NCI-H2227 (cell line): ENCODE measurements around the gene PDGFC.
"Not testable (repeated sequence)": the region's sequence is repeated elsewhere in the genome, so short reads cannot be mapped to it uniquely, and the experiment has no call there.

Experiments used
- DNase-seq: peaks from one replicate; lab custom pipeline; 2025; ENCODE audit not compliant: unreplicated experiment; lab: John Stamatoyannopoulos, UW

Gene PDGFC

DNA sequence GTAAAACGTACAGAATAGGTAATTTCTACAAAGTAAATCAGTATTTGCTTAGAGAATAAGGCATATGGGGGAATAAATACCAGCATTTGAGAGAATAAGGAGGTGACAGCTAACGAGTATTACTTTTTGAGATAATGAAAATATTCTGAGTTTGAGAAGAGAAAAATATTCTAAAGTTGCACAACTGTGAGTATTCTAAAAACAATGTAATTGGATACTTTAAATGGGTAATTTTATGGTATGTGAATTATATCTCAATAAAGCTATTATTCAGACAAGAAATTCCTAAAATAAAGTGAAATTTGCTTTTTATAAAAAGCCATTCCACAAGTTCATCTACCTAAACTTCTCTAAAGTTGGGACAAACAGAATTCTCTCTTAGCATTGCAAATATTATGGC lies 62.6 kb downstream of the PDGFC start:
- DNase-seq: no peak

DNA sequence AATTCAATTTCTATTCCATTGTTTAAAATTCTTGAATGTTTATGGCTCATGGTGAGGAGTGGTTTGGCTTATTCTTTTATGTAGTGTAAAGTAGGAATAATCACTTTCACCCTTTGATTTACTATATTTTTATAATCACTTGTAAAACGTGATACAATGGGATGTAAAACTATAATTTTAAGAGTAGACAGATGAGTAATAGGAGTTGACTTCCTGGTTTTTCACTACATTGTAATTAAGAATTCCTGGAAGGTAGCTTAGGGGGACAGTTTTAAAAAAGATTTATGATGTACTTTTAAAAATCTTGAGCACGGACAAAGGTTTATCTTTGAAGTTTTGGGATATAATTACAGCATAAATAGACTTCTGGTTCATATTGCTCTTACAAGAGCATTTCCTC lies 65.3 kb downstream of the PDGFC start:
- no peak for DNase-seq

GRCh38 chr4:156901871-156902270 lies 69.7 kb downstream of the PDGFC start:
- DNase-seq: no peak

DNA sequence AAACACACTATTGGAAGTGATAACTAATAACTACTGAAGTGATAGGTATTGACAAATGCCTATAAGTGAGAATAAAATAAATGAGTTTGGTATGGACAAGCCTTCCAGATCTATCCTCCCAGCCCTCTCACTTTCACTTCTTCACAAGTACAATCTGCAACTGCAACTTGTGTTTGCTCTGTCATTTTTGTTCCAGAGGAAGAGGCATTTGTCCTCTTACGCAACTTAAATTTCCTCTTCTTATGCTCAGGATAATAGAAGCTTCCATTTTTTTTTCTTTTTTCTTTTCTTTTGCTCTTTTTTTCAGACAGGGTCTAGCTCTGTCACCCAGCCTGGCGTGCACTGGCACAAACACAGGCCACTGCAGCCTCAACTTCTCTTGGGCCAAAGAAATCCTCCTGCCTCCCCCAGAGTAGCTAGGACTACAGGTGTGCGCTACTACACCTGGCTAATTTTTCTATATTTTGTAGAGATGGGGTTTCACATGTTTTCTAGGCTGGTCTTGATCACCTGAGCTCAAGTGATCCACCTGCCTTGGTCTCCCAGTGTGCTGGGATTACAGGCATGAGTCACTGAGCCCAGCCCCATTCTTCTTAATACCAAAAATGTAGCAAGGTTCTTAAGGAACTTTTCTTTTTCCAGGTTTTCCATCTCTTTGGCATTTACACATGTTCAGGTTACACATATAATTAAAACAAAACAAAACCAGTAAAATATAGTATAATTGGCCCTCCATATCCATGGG lies 73.1 kb downstream of the PDGFC start:
- no peak for DNase-seq

GRCh38 chr4:156896527-156896926 lies 75.1 kb downstream of the PDGFC start:
- DNase-seq: no peak

- no peak for DNase-seq
These were observed 77.4 kb downstream of the PDGFC start for GRCh38 chr4:156894234-156894633.

DNA sequence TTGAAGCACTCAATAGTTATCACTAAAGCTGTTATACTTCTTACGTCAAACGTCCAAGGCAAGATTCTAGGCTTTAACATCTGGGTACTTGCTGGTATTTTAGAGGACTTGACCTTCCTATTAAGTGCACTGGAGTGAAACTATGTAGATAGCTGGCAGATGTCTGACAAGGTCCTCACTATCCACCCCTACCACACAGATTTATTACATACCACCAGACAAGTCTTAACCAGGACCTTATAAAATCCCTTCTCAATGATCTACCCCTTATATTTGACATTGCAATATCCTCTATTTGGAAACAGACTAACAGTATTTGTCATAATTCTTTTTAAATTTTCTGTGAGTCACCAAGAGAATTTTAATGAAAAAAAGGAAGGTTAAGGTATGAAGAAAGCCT lies 78.8 kb downstream of the PDGFC start:
- DNase-seq: no peak

- no peak for DNase-seq
These were observed 81.7 kb downstream of the PDGFC start for GRCh38 chr4:156889616-156890594.

- no peak for DNase-seq
These were observed 82.8 kb downstream of the PDGFC start for GRCh38 chr4:156888762-156889161.

DNA sequence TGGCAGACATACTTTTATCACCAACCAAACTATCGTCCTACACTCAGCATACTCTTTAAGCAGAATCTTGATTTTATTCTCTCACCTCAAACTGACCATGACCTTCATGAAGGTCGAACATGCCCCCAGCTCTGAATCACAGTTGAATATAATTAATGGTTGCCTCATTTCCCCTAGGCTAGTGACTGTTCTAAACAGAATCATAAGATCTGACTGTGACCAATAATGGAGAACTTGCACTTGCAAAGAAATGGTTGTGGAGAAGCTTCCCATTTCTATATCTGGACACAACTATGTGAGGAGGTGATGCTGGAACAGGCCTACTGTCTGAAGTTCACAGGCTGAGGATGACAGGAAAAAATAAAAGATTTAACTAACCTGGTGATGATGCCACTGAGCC lies 85.1 kb downstream of the PDGFC start:
- no peak for DNase-seq

GRCh38 chr4:156885374-156885773 lies 86.2 kb downstream of the PDGFC start:
- no peak for DNase-seq

DNA sequence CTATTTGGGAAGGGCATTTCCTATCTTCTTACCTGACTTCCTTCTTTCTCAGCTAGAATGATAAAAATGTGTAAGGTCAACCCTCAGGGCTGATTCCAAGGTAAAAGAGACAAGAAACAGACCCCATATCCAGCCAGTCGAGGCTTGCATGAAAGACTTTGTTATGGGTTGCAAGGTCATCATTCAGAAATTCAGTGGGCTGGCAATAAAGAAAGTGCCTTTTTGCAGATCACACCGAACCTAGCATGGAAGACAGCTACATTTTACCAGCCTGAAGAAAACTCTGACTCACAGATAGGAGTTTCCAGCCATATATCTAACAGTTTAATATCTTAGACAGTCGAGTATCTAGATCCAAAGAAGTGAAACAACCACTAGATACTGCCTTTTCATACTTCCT lies 87.4 kb downstream of the PDGFC start:
- no peak for DNase-seq

DNA sequence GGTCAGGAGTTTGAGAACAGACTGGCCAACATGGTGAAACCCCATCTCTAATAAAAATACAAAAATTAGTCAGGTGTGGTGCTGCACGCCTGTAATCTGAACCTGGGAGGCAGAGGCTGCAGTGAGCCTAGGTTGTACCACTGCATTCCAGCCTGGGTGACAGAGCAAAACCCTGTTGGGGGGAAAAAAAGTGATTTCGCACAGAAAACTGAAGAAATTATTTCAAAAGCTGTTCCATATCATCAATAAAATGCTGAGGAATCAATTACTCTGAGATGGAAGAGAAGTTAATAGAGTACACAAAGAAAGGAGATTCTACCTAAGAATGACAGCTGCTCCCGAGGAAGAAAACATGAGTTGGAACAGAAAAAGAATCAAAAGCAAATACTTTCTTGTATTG lies 95.9 kb downstream of the PDGFC start:
- no peak for DNase-seq

GRCh38 chr4:156875055-156875454 lies 96.5 kb downstream of the PDGFC start:
- no peak for DNase-seq

DNA sequence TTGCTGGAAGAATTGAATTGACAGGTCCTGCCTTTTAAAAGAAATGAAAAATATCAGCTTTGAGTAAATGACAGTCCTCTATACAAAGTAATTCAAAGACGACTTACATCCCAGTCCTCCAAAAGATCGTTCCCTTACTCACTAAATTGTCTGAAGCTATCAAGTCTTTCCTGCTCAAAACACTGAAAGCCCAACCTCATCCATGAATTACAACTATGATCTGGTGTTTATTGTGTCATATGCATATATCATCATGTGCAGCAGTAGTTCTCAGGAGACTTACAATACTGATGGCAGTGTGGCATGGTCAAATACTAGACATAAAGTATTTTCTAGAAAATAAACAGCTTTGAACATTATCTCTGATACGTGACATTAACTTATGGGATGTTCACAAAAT lies 97.8 kb downstream of the PDGFC start:
- no peak for DNase-seq

DNA sequence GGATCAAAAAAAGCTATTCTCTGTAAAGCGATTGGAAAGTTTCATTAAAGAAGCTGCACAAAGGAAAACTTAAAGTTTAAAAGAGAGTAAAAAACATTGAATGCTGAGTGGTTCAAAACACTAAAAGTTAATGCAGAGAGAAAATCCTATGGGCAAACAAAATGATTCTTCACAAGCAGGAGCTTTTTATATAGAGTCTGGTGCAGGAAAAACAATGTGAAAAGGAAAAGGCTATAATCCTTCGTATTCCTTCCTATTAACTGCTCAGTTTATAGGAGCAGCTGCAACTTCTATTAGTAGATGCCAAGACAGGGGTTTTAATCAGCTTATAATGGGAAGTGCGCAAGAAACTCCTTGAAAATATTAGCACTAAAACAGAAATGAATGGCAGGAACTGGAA lies 100.7 kb downstream of the PDGFC start:
- no peak for DNase-seq

- DNase-seq: no peak
These were observed 101.5 kb downstream of the PDGFC start for GRCh38 chr4:156870131-156870530.

DNA sequence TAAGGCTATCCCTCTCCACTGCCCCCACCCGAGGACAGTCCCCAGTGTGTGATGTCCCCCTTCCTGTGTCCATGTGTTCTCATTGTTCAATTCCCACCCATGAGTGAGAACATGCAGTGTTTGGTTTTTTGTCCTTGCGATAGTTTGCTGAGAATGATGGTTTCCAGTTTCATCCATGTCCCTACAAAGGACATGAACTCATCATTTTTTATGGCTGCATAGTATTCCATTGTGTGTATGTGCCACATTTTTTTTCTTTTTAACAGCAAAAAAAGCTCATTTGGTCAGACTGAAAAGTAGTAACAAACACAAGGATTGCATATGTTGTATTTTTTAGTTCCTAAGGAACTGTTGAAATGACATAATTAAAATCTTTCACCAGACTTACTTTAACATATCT lies 105.5 kb downstream of the PDGFC start:
- DNase-seq: not testable (repeated sequence)

- DNase-seq: no peak
These were observed 106.1 kb downstream of the PDGFC start for GRCh38 chr4:156865451-156865850.

GRCh38 chr4:156858071-156858470 lies 113.5 kb downstream of the PDGFC start:
- no peak for DNase-seq

DNA sequence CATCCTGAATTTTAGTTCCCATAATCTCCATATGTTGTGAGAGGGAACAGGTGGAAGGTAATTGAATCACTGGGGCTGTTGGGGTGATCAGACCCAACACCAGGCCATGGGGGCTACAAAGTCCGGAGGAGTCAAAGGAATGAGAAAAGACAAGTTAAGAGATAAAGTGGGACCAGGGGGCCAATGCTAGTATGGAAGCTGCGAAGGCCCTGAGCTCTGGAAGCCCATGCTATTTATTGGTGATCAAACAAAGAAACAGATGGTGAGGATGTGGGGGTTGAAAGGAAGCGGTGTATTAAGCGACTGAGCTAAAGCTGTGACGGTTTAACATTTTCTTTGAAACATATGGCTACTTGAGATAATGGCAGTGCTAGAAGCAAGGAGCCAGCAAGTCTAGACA lies 132.8 kb downstream of the PDGFC start:
- no peak for DNase-seq

GRCh38 chr4:156837625-156838345 lies 133.8 kb downstream of the PDGFC start:
- no peak for DNase-seq
